Kidney epithelial cell (primary cell): Measurements from ENCODE around the gene MACROH2A1. TPM values are rescaled to one million over a fixed set of nuclear protein-coding genes. Genes with fewer than 3 reads are reported as not detected.

Source experiments
- DNase-seq: peaks from one replicate; pipeline ENCODE4 v3.0.0-alpha.2; 2010; ENCODE audit warnings: low read depth
- H3K27me3 ChIP-seq: 2 replicates; pipeline ENCODE4 v1.6.0; 2011; ENCODE audit warnings: low read length; ENCODE audit not compliant: control insufficient read depth, insufficient read depth
- H3K36me3 ChIP-seq: 2 replicates; pipeline ENCODE4 v1.5.1; 2011; ENCODE audit warnings: low read length; ENCODE audit not compliant: control insufficient read depth, insufficient read depth
- H3K4me3 ChIP-seq: 2 replicates; pipeline ENCODE4 v1.5.1; 2011; ENCODE audit warnings: low read depth, mild to moderate bottlenecking, control low read depth, low read length
- CTCF ChIP-seq: IDR thresholded peaks from 2 replicates; pipeline ENCODE4 v1.5.1; 2011; ENCODE audit warnings: mild to moderate bottlenecking, moderate library complexity, low read length, control low read depth, inconsistent platforms; ENCODE audit not compliant: insufficient read depth, poor library complexity, severe bottlenecking
- total RNA-seq: library from RNA; depleted of rRNA; stranded (reverse); fragments of >200 nt; gene quantifications from 2 replicates; pipeline ENCODE4 v1.2.3, GENCODE V29; 2015

MACROH2A1 gene
- total RNA-seq, 1 donor from 2014 or later, result 298 TPM

GRCh38 chr5:135347392-135347791 is 51.6 kb downstream of the MACROH2A1 start:
- TF ChIP-seq CTCF, result no peak
- no peak for DNase-seq
- Histone ChIP-seq H3K4me3 (no peak overlapping the region), H3K27me3 (no peaks in the 10 kb centered on the region), H3K36me3 (peaks cover 4% of the 10 kb centered on the region)

- no peak for TF ChIP-seq CTCF
- Histone ChIP-seq H3K36me3 (peaks cover 4% of the 10 kb centered on the region), H3K4me3 (no peak overlapping the region), H3K27me3 (no peaks in the 10 kb centered on the region)
- no peak for DNase-seq
These were observed 52.9 kb downstream of the MACROH2A1 start for GRCh38 chr5:135345956-135346731.

- no peaks in the 10 kb centered on the region for H3K27me3 ChIP-seq
- no peak overlapping the region for H3K4me3 ChIP-seq
- peaks cover 4% of the 10 kb centered on the region for H3K36me3 ChIP-seq
- no peak for TF ChIP-seq CTCF
- no peak for DNase-seq
These were observed 54.7 kb downstream of the MACROH2A1 start for GRCh38 chr5:135344349-135344748.

GRCh38 chr5:135343413-135343812 is 55.6 kb downstream of the MACROH2A1 start:
- DNase-seq, result no peak
- Histone ChIP-seq H3K36me3 (peaks cover 4% of the 10 kb centered on the region), H3K27me3 (no peaks in the 10 kb centered on the region), H3K4me3 (no peak overlapping the region)
- no peak for TF ChIP-seq CTCF

GRCh38 chr5:135342551-135342875 is 56.5 kb downstream of the MACROH2A1 start:
- no peak for TF ChIP-seq CTCF
- Histone ChIP-seq H3K4me3 (no peak overlapping the region), H3K36me3 (peaks cover 4% of the 10 kb centered on the region), H3K27me3 (no peaks in the 10 kb centered on the region)
- DNase-seq, result no peak

- Histone ChIP-seq H3K4me3 (no peak overlapping the region), H3K36me3 (peaks cover 4% of the 10 kb centered on the region), H3K27me3 (no peaks in the 10 kb centered on the region)
- DNase-seq, result no peak
- no peak for TF ChIP-seq CTCF
These were observed 57.1 kb downstream of the MACROH2A1 start for GRCh38 chr5:135341696-135342550.
